GM19238 (cell line): ENCODE data around the gene ADGRL3.

Source experiments
- DNase-seq: peaks from one replicate; pipeline ENCODE4 v3.0.0; 2011; ENCODE audit warnings: low spot score; ENCODE audit not compliant: insufficient read length

The ADGRL3 gene

GRCh38 chr4:61277785-61278760 lies 77.9 kb downstream of the ADGRL3 start:
- DNase-seq: no peak

GRCh38 chr4:61292322-61292721 lies 92.2 kb downstream of the ADGRL3 start:
- DNase-seq: no peak

- DNase-seq: no peak
Observed at GRCh38 chr4:61293707-61294400, 93.7 kb downstream of the ADGRL3 start.

- DNase-seq: no peak
Observed at GRCh38 chr4:61294936-61295335, 94.8 kb downstream of the ADGRL3 start.

GRCh38 chr4:61296144-61296543 lies 96.0 kb downstream of the ADGRL3 start:
- no peak for DNase-seq

GRCh38 chr4:61298178-61298740 lies 98.1 kb downstream of the ADGRL3 start:
- no peak for DNase-seq

GRCh38 chr4:61299316-61299715 lies 99.2 kb downstream of the ADGRL3 start:
- no peak for DNase-seq

- no peak for DNase-seq
Observed at GRCh38 chr4:61300266-61300844, 100.2 kb downstream of the ADGRL3 start.

- no peak for DNase-seq
Observed at GRCh38 chr4:61301271-61301670, 101.1 kb downstream of the ADGRL3 start.

GRCh38 chr4:61308033-61308432 lies 107.9 kb downstream of the ADGRL3 start:
- no peak for DNase-seq

- no peak for DNase-seq
Observed at GRCh38 chr4:61309616-61310015, 109.5 kb downstream of the ADGRL3 start.

- no peak for DNase-seq
Observed at GRCh38 chr4:61312526-61312925, 112.4 kb downstream of the ADGRL3 start.

GRCh38 chr4:61318431-61318830 lies 118.3 kb downstream of the ADGRL3 start:
- DNase-seq: no peak

GRCh38 chr4:61319156-61319555 lies 119.0 kb downstream of the ADGRL3 start:
- no peak for DNase-seq

GRCh38 chr4:61320154-61320553 lies 120.0 kb downstream of the ADGRL3 start:
- DNase-seq: no peak

- no peak for DNase-seq
Observed at GRCh38 chr4:61320631-61321030, 120.5 kb downstream of the ADGRL3 start.

GRCh38 chr4:61332693-61333092 lies 132.6 kb downstream of the ADGRL3 start:
- DNase-seq: no peak

- DNase-seq: no peak
Observed at GRCh38 chr4:61333490-61333889, 133.4 kb downstream of the ADGRL3 start.

GRCh38 chr4:61335241-61335763 lies 135.2 kb downstream of the ADGRL3 start:
- no peak for DNase-seq

GRCh38 chr4:61336488-61336887 lies 136.4 kb downstream of the ADGRL3 start:
- no peak for DNase-seq

- DNase-seq: no peak
Observed at GRCh38 chr4:61336916-61337315, 136.8 kb downstream of the ADGRL3 start.

- no peak for DNase-seq
Observed at GRCh38 chr4:61342061-61342460, 141.9 kb downstream of the ADGRL3 start.
